ENCODE results near the gene MCM7.

Gene MCM7

DNA sequence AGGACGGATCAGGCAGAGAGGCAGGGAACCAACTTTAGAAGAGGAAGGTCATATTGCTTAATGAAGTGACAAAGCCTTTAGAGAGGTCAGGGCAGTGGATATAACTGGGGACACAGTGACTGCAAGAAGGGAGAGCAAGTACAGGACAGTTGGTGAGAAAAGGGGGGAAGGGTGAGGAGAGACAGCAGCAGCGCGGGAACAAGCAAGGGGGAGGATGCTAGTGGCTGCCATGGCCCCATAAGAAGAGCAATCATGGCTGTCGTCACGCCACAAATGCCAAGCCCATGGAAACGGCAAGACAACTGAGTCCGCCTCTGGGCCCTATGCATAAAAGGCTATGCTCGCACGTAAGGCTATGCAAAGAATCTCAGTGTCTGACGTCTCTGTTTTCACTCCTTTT is 28.7 kb downstream of the MCM7 start:
- H4K20me1 ChIP-seq (ENCODE audit: control insufficient read depth, insufficient read depth, low read depth, low read length) = no peaks in the 10 kb centered on the region
- no peak overlapping the region for H3K27ac ChIP-seq (ENCODE audit: low read depth, low read length)
- no peaks in the 10 kb centered on the region for H3K27me3 ChIP-seq (ENCODE audit: control insufficient read depth, low read length)
- no peak for TF ChIP-seq EZH2phosphoT487 (IDR thresholded peaks at IDR 0.05; ENCODE audit: borderline replicate concordance, low read length)
- TF ChIP-seq, protein P1, sequence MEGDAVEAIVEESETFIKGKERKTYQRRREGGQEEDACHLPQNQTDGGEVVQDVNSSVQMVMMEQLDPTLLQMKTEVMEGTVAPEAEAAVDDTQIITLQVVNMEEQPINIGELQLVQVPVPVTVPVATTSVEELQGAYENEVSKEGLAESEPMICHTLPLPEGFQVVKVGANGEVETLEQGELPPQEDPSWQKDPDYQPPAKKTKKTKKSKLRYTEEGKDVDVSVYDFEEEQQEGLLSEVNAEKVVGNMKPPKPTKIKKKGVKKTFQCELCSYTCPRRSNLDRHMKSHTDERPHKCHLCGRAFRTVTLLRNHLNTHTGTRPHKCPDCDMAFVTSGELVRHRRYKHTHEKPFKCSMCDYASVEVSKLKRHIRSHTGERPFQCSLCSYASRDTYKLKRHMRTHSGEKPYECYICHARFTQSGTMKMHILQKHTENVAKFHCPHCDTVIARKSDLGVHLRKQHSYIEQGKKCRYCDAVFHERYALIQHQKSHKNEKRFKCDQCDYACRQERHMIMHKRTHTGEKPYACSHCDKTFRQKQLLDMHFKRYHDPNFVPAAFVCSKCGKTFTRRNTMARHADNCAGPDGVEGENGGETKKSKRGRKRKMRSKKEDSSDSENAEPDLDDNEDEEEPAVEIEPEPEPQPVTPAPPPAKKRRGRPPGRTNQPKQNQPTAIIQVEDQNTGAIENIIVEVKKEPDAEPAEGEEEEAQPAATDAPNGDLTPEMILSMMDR (IDR thresholded peaks at IDR 0.05; ENCODE audit: low read depth, low read length, poor library complexity, severe bottlenecking) = no peak
- no peaks in the 10 kb centered on the region for H3K4me1 ChIP-seq (ENCODE audit: control insufficient read depth, low read length)
- no peak overlapping the region for H3K4me3 ChIP-seq (ENCODE audit: low read length)
- no peak overlapping the region for H3K4me2 ChIP-seq (ENCODE audit: low read length)
- peaks cover 28% of the 10 kb centered on the region for H3K9me3 ChIP-seq (ENCODE audit: control insufficient read depth, insufficient read depth, low read length)
- H3F3A ChIP-seq (ENCODE audit: control insufficient read depth, insufficient read depth) = no peaks in the 10 kb centered on the region
- H3K36me3 ChIP-seq (ENCODE audit: control insufficient read depth, low read length) = peaks cover 83% of the 10 kb centered on the region
- H3K9me2 ChIP-seq (replicated peaks; ENCODE audit: control insufficient read depth, low read length) = no peaks in the 10 kb centered on the region
- H3K79me2 ChIP-seq (ENCODE audit: control insufficient read depth, low read length) = peaks cover 3% of the 10 kb centered on the region

GRCh38 chr7:100071018-100071723 is 30.0 kb downstream of the MCM7 start:
- no peaks in the 10 kb centered on the region for H4K20me1 ChIP-seq (ENCODE audit: control insufficient read depth, insufficient read depth, low read depth, low read length)
- TF ChIP-seq, protein P1 (IDR thresholded peaks at IDR 0.05; ENCODE audit: low read depth, low read length, poor library complexity, severe bottlenecking) = no peak
- no peak for TF ChIP-seq EZH2phosphoT487 (IDR thresholded peaks at IDR 0.05; ENCODE audit: borderline replicate concordance, low read length)
- H3K4me1 ChIP-seq (ENCODE audit: control insufficient read depth, low read length) = no peaks in the 10 kb centered on the region
- no peaks in the 10 kb centered on the region for H3K27me3 ChIP-seq (ENCODE audit: control insufficient read depth, low read length)
- H3K4me3 ChIP-seq (ENCODE audit: low read length) = no peak overlapping the region
- H3K27ac ChIP-seq (ENCODE audit: low read depth, low read length) = no peak overlapping the region
- no peaks in the 10 kb centered on the region for H3K79me2 ChIP-seq (ENCODE audit: control insufficient read depth, low read length)
- peaks cover 28% of the 10 kb centered on the region for H3K9me3 ChIP-seq (ENCODE audit: control insufficient read depth, insufficient read depth, low read length)
- no peaks in the 10 kb centered on the region for H3K9me2 ChIP-seq (replicated peaks; ENCODE audit: control insufficient read depth, low read length)
- no peaks in the 10 kb centered on the region for H3F3A ChIP-seq (ENCODE audit: control insufficient read depth, insufficient read depth)
- peaks cover 71% of the 10 kb centered on the region for H3K36me3 ChIP-seq (ENCODE audit: control insufficient read depth, low read length)
- H3K4me2 ChIP-seq (ENCODE audit: low read length) = no peak overlapping the region

- Histone ChIP-seq H3K27me3 (ENCODE audit: control insufficient read depth, low read length) (no peaks in the 10 kb centered on the region), H3K9me2 (replicated peaks; ENCODE audit: control insufficient read depth, low read length) (no peaks in the 10 kb centered on the region), H3K4me1 (ENCODE audit: control insufficient read depth, low read length) (no peaks in the 10 kb centered on the region), H3K36me3 (ENCODE audit: control insufficient read depth, low read length) (peaks cover 63% of the 10 kb centered on the region), H3F3A (ENCODE audit: control insufficient read depth, insufficient read depth) (no peaks in the 10 kb centered on the region), H3K9me3 (ENCODE audit: control insufficient read depth, insufficient read depth, low read length) (peaks cover 28% of the 10 kb centered on the region), H4K20me1 (ENCODE audit: control insufficient read depth, insufficient read depth, low read depth, low read length) (no peaks in the 10 kb centered on the region), H3K4me2 (ENCODE audit: low read length) (no peak overlapping the region), H3K4me3 (ENCODE audit: low read length) (no peak overlapping the region), H3K27ac (ENCODE audit: low read depth, low read length) (no peak overlapping the region), H3K79me2 (ENCODE audit: control insufficient read depth, low read length) (no peaks in the 10 kb centered on the region)
- TF ChIP-seq EZH2phosphoT487 (IDR thresholded peaks at IDR 0.05; ENCODE audit: borderline replicate concordance, low read length) = no peak
- TF ChIP-seq, protein P1 (IDR thresholded peaks at IDR 0.05; ENCODE audit: low read depth, low read length, poor library complexity, severe bottlenecking) = no peak
Measured at GRCh38 chr7:100069991-100070390, 31.2 kb downstream of the MCM7 start.

Data from DOHH2 (cell line).